ENCODE data around the gene SEC24B. TPM values are rescaled to one million over a fixed set of nuclear protein-coding genes. Genes with fewer than 3 reads are reported as not detected.

SEC24B gene
- total and polyA plus RNA-seq, 4 donors: 12.2 to 38.2 (median 16.3) TPM

DNA sequence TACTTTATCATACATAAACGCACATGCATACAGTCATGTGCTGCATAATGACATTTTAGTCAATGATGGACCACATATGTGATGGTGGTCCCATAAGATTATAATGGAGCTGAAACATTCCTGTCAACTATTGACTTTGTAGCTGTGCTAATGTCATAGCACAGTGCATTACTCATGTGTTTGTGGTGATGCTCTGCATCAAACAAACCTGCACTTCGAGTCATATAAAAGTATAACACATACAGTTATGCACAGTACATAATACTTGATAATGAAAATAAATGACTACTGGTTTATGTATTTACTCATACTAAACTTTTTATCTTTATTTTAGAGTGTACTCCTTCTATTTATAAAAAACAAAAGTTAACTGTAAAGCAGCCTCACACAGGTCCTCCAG, 65.9 kb downstream of the SEC24B start:
- H3K9ac ChIP-seq (ENCODE audit: low read depth in 1 of 2, low read length in 2 of 2): no peak overlapping the region
- H3K27ac ChIP-seq (ENCODE audit: low read depth in 1 of 2, low read length in 2 of 2): no peak overlapping the region
- H3K4me1 ChIP-seq (ENCODE audit: control insufficient read depth in 4 of 4, insufficient read depth in 4 of 4, low read length in 3 of 4): no peaks in the 10 kb centered on the region
- TF ChIP-seq RXRA (IDR thresholded peaks at IDR 0.05): no peak
- TF ChIP-seq, protein P1, sequence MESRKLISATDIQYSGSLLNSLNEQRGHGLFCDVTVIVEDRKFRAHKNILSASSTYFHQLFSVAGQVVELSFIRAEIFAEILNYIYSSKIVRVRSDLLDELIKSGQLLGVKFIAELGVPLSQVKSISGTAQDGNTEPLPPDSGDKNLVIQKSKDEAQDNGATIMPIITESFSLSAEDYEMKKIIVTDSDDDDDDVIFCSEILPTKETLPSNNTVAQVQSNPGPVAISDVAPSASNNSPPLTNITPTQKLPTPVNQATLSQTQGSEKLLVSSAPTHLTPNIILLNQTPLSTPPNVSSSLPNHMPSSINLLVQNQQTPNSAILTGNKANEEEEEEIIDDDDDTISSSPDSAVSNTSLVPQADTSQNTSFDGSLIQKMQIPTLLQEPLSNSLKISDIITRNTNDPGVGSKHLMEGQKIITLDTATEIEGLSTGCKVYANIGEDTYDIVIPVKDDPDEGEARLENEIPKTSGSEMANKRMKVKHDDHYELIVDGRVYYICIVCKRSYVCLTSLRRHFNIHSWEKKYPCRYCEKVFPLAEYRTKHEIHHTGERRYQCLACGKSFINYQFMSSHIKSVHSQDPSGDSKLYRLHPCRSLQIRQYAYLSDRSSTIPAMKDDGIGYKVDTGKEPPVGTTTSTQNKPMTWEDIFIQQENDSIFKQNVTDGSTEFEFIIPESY (IDR thresholded peaks at IDR 0.05): no peak
- TF ChIP-seq HNF4G (IDR thresholded peaks at IDR 0.05): no peak
- no peak for TF ChIP-seq YY1 (IDR thresholded peaks at IDR 0.05)
- TF ChIP-seq, protein P2, sequence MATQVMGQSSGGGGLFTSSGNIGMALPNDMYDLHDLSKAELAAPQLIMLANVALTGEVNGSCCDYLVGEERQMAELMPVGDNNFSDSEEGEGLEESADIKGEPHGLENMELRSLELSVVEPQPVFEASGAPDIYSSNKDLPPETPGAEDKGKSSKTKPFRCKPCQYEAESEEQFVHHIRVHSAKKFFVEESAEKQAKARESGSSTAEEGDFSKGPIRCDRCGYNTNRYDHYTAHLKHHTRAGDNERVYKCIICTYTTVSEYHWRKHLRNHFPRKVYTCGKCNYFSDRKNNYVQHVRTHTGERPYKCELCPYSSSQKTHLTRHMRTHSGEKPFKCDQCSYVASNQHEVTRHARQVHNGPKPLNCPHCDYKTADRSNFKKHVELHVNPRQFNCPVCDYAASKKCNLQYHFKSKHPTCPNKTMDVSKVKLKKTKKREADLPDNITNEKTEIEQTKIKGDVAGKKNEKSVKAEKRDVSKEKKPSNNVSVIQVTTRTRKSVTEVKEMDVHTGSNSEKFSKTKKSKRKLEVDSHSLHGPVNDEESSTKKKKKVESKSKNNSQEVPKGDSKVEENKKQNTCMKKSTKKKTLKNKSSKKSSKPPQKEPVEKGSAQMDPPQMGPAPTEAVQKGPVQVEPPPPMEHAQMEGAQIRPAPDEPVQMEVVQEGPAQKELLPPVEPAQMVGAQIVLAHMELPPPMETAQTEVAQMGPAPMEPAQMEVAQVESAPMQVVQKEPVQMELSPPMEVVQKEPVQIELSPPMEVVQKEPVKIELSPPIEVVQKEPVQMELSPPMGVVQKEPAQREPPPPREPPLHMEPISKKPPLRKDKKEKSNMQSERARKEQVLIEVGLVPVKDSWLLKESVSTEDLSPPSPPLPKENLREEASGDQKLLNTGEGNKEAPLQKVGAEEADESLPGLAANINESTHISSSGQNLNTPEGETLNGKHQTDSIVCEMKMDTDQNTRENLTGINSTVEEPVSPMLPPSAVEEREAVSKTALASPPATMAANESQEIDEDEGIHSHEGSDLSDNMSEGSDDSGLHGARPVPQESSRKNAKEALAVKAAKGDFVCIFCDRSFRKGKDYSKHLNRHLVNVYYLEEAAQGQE (IDR thresholded peaks at IDR 0.05): no peak
- no peak for TF ChIP-seq RAD21 (IDR thresholded peaks at IDR 0.05)
- 92% methylated on average over 2 of the region's 2 CpGs for WGBS
- H3K4me3 ChIP-seq (ENCODE audit: low read depth in 1 of 3, low read length in 3 of 3): no peak overlapping the region
- peaks cover 11 to 52% (median 46%) of the 10 kb centered on the region in 4 donors for H3K36me3 ChIP-seq (ENCODE audit: control insufficient read depth in 4 of 4, insufficient read depth in 3 of 4, low read depth in 1 of 4, low read length in 3 of 4)
- no peaks in the 10 kb centered on the region for H3K9me3 ChIP-seq (ENCODE audit: control insufficient read depth in 4 of 4, low read length in 3 of 4)
- DNase-seq (ENCODE audit: low spot score): no peak
- H3K27me3 ChIP-seq (ENCODE audit: control insufficient read depth in 4 of 4, insufficient read depth in 4 of 4, low read length in 3 of 4): no peaks in the 10 kb centered on the region

DNA sequence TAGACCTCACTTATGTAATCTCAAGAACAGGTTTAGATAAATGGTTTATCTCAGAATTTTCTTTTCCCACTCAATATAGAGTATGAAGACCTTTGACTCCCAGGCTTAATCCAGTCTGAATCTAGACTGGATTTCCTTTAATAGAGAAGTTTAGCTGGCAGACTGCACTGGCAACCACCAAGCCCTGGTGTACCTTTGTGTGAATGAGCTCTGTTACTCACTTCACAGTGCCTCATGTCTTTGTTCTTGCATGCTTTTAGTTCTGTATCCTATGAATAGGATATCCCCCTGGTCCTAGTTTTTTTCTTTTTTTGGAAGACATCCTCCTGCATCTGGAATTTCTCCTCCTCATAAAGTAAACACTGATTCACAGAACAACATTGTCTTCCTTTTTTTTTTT, 73.3 kb downstream of the SEC24B start:
- TF ChIP-seq HNF4G (IDR thresholded peaks at IDR 0.05) (no peak), YY1 (IDR thresholded peaks at IDR 0.05) (no peak), EGR1 (IDR thresholded peaks at IDR 0.05; ENCODE audit: low read depth in 2 of 2) (no peak), FOXA1 (IDR thresholded peaks at IDR 0.05) (no peak), HNF4A (conservative IDR thresholded peaks at IDR 0.05) (no peak), GABPA (IDR thresholded peaks at IDR 0.05 in 1 of 2, conservative IDR thresholded peaks at IDR 0.05 in 1 of 2) (no peak), FOXA2 (IDR thresholded peaks at IDR 0.05) (no peak), TAF1 (conservative IDR thresholded peaks at IDR 0.05) (no peak), JUND (IDR thresholded peaks at IDR 0.05) (no peak), NR2F2 (IDR thresholded peaks at IDR 0.05) (no peak), SP1 (IDR thresholded peaks at IDR 0.05) (no peak), RXRA (IDR thresholded peaks at IDR 0.05) (no peak), RAD21 (IDR thresholded peaks at IDR 0.05) (no peak)
- TF ChIP-seq, protein P3, sequence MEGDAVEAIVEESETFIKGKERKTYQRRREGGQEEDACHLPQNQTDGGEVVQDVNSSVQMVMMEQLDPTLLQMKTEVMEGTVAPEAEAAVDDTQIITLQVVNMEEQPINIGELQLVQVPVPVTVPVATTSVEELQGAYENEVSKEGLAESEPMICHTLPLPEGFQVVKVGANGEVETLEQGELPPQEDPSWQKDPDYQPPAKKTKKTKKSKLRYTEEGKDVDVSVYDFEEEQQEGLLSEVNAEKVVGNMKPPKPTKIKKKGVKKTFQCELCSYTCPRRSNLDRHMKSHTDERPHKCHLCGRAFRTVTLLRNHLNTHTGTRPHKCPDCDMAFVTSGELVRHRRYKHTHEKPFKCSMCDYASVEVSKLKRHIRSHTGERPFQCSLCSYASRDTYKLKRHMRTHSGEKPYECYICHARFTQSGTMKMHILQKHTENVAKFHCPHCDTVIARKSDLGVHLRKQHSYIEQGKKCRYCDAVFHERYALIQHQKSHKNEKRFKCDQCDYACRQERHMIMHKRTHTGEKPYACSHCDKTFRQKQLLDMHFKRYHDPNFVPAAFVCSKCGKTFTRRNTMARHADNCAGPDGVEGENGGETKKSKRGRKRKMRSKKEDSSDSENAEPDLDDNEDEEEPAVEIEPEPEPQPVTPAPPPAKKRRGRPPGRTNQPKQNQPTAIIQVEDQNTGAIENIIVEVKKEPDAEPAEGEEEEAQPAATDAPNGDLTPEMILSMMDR (IDR thresholded peaks at IDR 0.05; ENCODE audit: low read depth, low read length, missing input control): no peak
- TF ChIP-seq, protein P4, sequence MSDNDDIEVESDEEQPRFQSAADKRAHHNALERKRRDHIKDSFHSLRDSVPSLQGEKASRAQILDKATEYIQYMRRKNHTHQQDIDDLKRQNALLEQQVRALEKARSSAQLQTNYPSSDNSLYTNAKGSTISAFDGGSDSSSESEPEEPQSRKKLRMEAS (IDR thresholded peaks at IDR 0.05): no peak
- TF ChIP-seq, protein P1 (IDR thresholded peaks at IDR 0.05): no peak
- TF ChIP-seq, protein P2 (IDR thresholded peaks at IDR 0.05): no peak
- Histone ChIP-seq H3K9ac (ENCODE audit: low read depth in 1 of 2, low read length in 2 of 2) (no peak overlapping the region), H3K27ac (ENCODE audit: low read depth in 1 of 2, low read length in 2 of 2) (no peak overlapping the region), H3K4me1 (ENCODE audit: control insufficient read depth in 4 of 4, insufficient read depth in 4 of 4, low read length in 3 of 4) (peaks cover 0 to 15% (median 7%) of the 10 kb centered on the region in 4 donors), H3K36me3 (ENCODE audit: control insufficient read depth in 4 of 4, insufficient read depth in 3 of 4, low read depth in 1 of 4, low read length in 3 of 4) (peaks cover 1 to 18% (median 8%) of the 10 kb centered on the region in 4 donors), H3K9me3 (ENCODE audit: control insufficient read depth in 4 of 4, low read length in 3 of 4) (no peaks in the 10 kb centered on the region), H3K4me3 (ENCODE audit: low read depth in 1 of 3, low read length in 3 of 3) (no peak overlapping the region), H3K27me3 (ENCODE audit: control insufficient read depth in 4 of 4, insufficient read depth in 4 of 4, low read length in 3 of 4) (no peaks in the 10 kb centered on the region)
- no peak for DNase-seq (ENCODE audit: low spot score)

Data from liver (tissue), 9 donors.